ENCODE results near the gene TACSTD2.

GRCh38 chr1:58543260-58543659 lies 33.8 kb downstream of the TACSTD2 start:
- no peak for TF ChIP-seq CTCF (IDR thresholded peaks at IDR 0.05)
- no peak for TF ChIP-seq POLR2AphosphoS5 (IDR thresholded peaks at IDR 0.05)
- TF ChIP-seq POLR2A (IDR thresholded peaks at IDR 0.05): no peak
- no peak for TF ChIP-seq EP300 (IDR thresholded peaks at IDR 0.05)
